Subcutaneous abdominal adipose tissue (tissue), 5 donors: ENCODE results near the gene PLA2G2C.

Experiments used
- H3K27ac ChIP-seq: one replicate; pipeline ENCODE4 v1.7.0; 2013; ENCODE audit warnings: low read depth, mild to moderate bottlenecking, inconsistent platforms, low read length, moderate library complexity
- H3K27me3 ChIP-seq, 5 donors: one replicate each; pipeline ENCODE4 v1.7.0; 2013; ENCODE audit warnings: low read length in 5 of 5, inconsistent platforms in 1 of 5; ENCODE audit not compliant: control insufficient read depth in 5 of 5, insufficient read depth in 4 of 5
- H3K36me3 ChIP-seq, 5 donors: one replicate each; pipeline ENCODE4 v1.7.0; 2013; ENCODE audit warnings: low read length in 5 of 5; ENCODE audit not compliant: control insufficient read depth in 5 of 5, insufficient read depth in 5 of 5
- H3K4me1 ChIP-seq, 5 donors: one replicate each; pipeline ENCODE4 v1.7.0; 2013; ENCODE audit warnings: low read length in 5 of 5, mild to moderate bottlenecking in 3 of 5, moderate library complexity in 1 of 5; ENCODE audit not compliant: control insufficient read depth in 5 of 5, insufficient read depth in 5 of 5
- H3K4me3 ChIP-seq, 5 donors: one replicate each; pipeline ENCODE4 v1.7.0; 2013; ENCODE audit warnings: low read length in 5 of 5, low read depth in 1 of 5
- H3K9ac ChIP-seq, 5 donors: one replicate each; pipeline ENCODE4 v1.7.0; 2013; ENCODE audit warnings: low read length in 5 of 5, mild to moderate bottlenecking in 4 of 5, moderate library complexity in 3 of 5
- H3K9me3 ChIP-seq, 5 donors: one replicate each; pipeline ENCODE4 v1.7.0; 2013; ENCODE audit warnings: low read length in 5 of 5; ENCODE audit not compliant: control insufficient read depth in 5 of 5
- donor health status: healthy.
- donor health status: healthy.
- donor health status: healthy.
- donor health status: healthy.
- donor health status: healthy.

The PLA2G2C gene

GRCh38 chr1:20195462-20195780, 9.1 kb upstream of the PLA2G2C start:
- peaks cover 0 to 23% (median 7%) of the 10 kb centered on the region in 5 donors for H3K4me1 ChIP-seq
- no peaks in the 10 kb centered on the region for H3K9me3 ChIP-seq
- H3K27me3 ChIP-seq = peaks cover 0 to 7% (median 2%) of the 10 kb centered on the region in 5 donors
- no peak overlapping the region for H3K4me3 ChIP-seq
- no peaks in the 10 kb centered on the region for H3K36me3 ChIP-seq
- no peak overlapping the region for H3K9ac ChIP-seq
- H3K27ac ChIP-seq = no peak overlapping the region

GRCh38 chr1:20194757-20195461, 8.6 kb upstream of the PLA2G2C start:
- peak overlapping the region in 4 of 5 donors; percentile 6 to 52 (median 18) for H3K4me3 ChIP-seq
- H3K27ac ChIP-seq = no peak overlapping the region
- H3K4me1 ChIP-seq = peaks cover 0 to 23% (median 7%) of the 10 kb centered on the region in 5 donors
- H3K9ac ChIP-seq = no peak overlapping the region
- peaks cover 0 to 7% (median 2%) of the 10 kb centered on the region in 5 donors for H3K27me3 ChIP-seq
- no peaks in the 10 kb centered on the region for H3K36me3 ChIP-seq
- no peaks in the 10 kb centered on the region for H3K9me3 ChIP-seq

DNA sequence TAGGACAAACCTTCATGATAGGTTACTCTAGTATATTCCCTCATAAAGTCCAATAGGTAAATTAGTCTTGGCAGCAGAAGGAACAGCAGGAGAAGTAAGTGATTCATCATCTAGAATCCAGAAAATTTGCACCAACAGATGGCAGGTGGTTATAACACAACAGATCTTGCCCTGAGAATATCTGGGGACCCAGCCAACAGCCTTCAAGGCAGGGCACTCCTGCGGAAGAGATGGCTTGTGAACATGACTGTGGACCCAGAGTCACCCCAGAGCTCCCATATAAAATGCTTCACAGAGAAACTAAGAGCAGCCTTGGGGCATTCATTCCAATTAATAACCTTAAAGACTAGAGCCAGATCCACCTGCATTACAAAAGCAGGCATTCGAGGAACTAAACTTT, 7.9 kb upstream of the PLA2G2C start:
- Histone ChIP-seq H3K4me1 (peaks cover 0 to 23% (median 7%) of the 10 kb centered on the region in 5 donors), H3K9ac (no peak overlapping the region), H3K36me3 (no peaks in the 10 kb centered on the region), H3K4me3 (no peak overlapping the region), H3K27me3 (peaks cover 0 to 9% (median 2%) of the 10 kb centered on the region in 5 donors), H3K9me3 (no peaks in the 10 kb centered on the region), H3K27ac (no peak overlapping the region)

- Histone ChIP-seq H3K9ac (no peak overlapping the region), H3K9me3 (no peaks in the 10 kb centered on the region), H3K4me1 (peaks cover 0 to 23% (median 7%) of the 10 kb centered on the region in 5 donors), H3K27me3 (peaks cover 0 to 13% (median 7%) of the 10 kb centered on the region in 5 donors), H3K27ac (no peak overlapping the region), H3K4me3 (no peak overlapping the region), H3K36me3 (no peaks in the 10 kb centered on the region)
Observed at GRCh38 chr1:20192871-20193411, 6.6 kb upstream of the PLA2G2C start.

- Histone ChIP-seq H3K4me3 (no peak overlapping the region), H3K4me1 (peaks cover 0 to 23% (median 7%) of the 10 kb centered on the region in 5 donors), H3K27me3 (peaks cover 0 to 19% (median 7%) of the 10 kb centered on the region in 5 donors), H3K9me3 (no peaks in the 10 kb centered on the region), H3K27ac (no peak overlapping the region), H3K36me3 (no peaks in the 10 kb centered on the region), H3K9ac (no peak overlapping the region)
Observed at GRCh38 chr1:20192364-20192763, 6.0 kb upstream of the PLA2G2C start.

DNA sequence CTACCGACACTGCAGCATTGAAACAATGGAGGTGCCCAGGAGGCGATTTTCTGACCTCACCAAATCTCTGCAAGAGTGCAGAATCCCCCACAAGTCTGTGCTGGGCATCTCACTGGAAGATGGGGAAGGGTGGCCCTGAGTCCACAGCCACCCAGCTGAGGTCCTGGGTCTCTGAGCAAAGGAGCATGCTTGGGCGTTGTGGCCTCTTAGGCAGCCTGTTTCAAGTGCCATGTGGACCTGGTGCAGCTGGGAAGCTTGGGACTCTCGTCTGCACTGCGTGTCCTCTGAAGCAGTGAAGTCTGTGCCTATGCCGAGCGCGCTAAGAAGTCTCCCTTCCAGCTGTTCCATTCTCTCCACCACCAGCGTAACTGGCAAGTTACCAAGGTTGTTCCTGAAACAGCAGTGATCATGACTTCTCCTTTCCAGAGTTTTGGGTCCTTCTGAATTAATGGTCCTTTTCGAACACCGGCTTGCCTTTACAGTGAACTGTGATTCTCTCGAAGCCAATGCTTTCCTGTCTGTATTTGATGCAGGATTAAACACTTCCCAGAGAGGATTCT, 5.0 kb upstream of the PLA2G2C start:
- Histone ChIP-seq H3K4me1 (peaks cover 0 to 26% (median 13%) of the 10 kb centered on the region in 5 donors), H3K4me3 (no peak overlapping the region), H3K27ac (no peak overlapping the region), H3K36me3 (no peaks in the 10 kb centered on the region), H3K9ac (no peak overlapping the region), H3K27me3 (peaks cover 2 to 26% (median 14%) of the 10 kb centered on the region in 5 donors), H3K9me3 (no peaks in the 10 kb centered on the region)

DNA sequence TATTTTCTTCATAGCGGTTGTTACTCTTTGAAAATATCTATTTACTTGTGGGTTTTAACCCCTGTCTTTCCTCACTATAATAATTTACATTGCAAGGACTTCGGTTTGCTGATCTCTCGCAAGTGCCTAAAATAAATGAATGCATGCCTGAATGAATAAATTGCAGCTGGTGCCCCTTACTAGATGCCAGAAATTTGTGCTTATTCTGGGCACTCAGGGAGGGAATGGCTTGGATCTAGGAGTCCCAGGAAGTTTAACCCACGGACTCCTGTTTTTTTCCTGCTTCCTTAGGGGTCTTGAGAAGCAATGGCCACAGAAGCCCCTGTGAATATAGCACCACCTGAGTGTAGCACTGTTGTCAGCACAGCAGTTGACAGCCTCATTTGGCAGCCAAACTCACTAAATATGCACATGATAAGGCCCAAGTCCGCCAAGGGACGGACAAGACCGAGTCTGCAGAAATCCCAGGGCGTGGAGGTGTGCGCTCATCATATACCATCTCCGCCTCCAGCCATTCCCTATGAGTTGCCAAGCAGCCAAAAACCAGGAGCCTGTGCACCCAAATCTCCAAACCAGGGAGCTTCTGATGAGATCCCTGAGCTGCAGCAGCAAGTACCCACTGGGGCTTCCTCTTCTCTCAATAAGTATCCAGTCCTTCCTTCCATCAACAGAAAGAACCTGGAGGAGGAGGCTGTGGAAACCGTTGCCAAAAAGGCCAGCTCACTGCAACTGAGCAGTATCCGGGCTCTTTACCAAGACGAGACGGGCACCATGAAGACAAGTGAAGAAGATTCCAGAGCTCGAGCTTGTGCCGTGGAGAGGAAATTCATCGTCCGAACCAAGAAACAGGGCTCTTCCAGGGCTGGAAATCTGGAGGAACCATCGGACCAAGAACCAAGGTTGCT, 4.2 kb upstream of the PLA2G2C start:
- H3K9me3 ChIP-seq = no peaks in the 10 kb centered on the region
- H3K27me3 ChIP-seq = peaks cover 5 to 32% (median 18%) of the 10 kb centered on the region in 5 donors
- H3K36me3 ChIP-seq = no peaks in the 10 kb centered on the region
- no peak overlapping the region for H3K27ac ChIP-seq
- H3K4me1 ChIP-seq = peaks cover 0 to 32% (median 20%) of the 10 kb centered on the region in 5 donors
- no peak overlapping the region for H3K4me3 ChIP-seq
- no peak overlapping the region for H3K9ac ChIP-seq

DNA sequence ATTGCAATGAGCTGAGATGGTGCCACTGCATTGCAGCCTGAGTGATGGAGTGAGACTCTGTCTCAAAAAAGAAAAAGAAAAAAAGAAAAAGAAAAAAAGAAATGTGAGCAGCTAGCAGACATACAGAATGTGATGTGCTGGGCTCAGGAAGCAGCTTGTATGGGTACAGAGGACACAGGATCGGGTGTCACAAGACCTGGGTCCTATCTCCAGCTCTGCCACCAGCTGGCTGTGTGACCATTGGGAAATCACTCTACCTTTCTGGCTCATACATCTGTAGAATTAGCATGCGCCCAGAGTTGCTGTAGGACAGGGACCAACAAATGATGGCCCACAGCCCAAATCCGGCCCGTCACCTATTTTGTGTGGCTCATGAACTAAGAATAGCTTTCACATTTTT, 3.3 kb upstream of the PLA2G2C start:
- no peaks in the 10 kb centered on the region for H3K9me3 ChIP-seq
- H3K4me3 ChIP-seq = no peak overlapping the region
- no peak overlapping the region for H3K9ac ChIP-seq
- peaks cover 1 to 30% (median 20%) of the 10 kb centered on the region in 5 donors for H3K4me1 ChIP-seq
- H3K27me3 ChIP-seq = peaks cover 12 to 40% (median 20%) of the 10 kb centered on the region in 5 donors
- H3K36me3 ChIP-seq = no peaks in the 10 kb centered on the region
- H3K27ac ChIP-seq = no peak overlapping the region

- Histone ChIP-seq H3K9ac (no peak overlapping the region), H3K36me3 (no peaks in the 10 kb centered on the region), H3K27me3 (peaks cover 12 to 51% (median 25%) of the 10 kb centered on the region in 5 donors), H3K4me1 (peaks cover 1 to 26% (median 20%) of the 10 kb centered on the region in 5 donors), H3K9me3 (no peaks in the 10 kb centered on the region), H3K4me3 (no peak overlapping the region), H3K27ac (no peak overlapping the region)
Observed at GRCh38 chr1:20188455-20188817, 2.1 kb upstream of the PLA2G2C start.
